ENCODE results near the gene KEL.

The KEL gene

DNA sequence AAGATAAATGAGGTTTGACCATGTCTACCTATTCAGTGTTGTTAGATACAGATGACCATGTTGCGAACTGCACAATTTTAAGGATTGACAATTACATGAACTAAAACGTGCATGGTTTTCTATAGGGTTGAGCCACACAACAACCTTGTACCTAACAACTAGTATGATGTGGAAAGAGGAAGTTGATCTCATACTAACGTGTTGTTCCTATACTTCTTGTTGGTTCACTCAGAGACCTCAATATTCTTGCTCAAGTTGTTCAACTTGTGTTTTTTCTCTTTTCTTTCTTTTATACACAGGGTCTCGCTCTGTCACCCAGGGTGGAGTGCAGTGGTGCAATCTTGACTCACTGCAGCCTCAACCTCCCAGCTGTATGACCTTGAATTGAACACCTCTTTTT, 6.1 kb upstream of the KEL start:
- DNase-seq (ENCODE audit: low read depth, low spot score): no peak
- Histone ChIP-seq H3K9me3 (ENCODE audit: low read depth, low read length) (no peaks in the 10 kb centered on the region), H3K9ac (ENCODE audit: insufficient read length) (no peak overlapping the region), H3K27ac (no peak overlapping the region), H3K36me3 (ENCODE audit: insufficient read depth, low read length) (no peaks in the 10 kb centered on the region), H3K4me3 (no peak overlapping the region)
- TF ChIP-seq FOXP2 (optimal IDR thresholded peaks at IDR 0.05; ENCODE audit: control extremely low read depth, extremely low read length, insufficient read depth) (no peak), EZH2 (IDR thresholded peaks at IDR 0.05) (no peak), POLR2AphosphoS5 (IDR thresholded peaks at IDR 0.05; ENCODE audit: borderline replicate concordance, low read depth, low read length) (no peak)

DNA sequence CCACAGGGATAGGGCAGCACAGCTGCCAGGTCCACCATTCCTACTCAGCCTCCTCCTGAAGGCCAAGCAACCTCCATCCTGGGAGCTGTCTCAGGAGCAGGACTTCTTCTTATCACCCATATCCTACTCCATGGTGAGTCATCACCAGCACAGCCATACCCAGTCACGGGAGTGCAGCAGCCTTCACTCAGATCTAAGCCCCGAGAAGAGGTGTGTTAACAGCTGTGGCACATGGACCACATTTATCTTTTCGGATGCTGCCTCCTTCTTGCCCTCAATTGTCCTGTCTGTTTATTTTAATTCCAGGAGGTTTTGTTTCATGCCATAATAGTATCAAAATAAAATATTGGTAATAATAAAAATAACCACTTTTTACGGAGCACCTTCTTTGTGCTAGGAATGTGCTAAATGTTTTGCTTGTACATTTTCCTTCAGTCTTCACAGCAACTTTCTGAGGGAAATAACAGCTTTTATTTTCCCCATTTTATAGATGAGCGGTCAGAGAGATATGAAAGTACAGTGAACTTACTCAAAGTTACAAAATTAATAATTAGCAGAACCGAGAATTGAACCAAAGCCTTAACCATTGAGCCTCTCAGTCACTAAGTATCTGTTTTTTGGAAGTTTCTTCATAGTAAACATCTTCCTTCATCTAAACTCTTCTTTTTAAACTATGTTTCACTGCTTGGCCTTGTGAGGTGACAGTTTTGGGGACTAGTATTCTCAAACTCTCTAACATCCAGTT, 2.5 kb upstream of the KEL start:
- Histone ChIP-seq H3K9ac (ENCODE audit: insufficient read length) (no peak overlapping the region), H3K4me3 (no peak overlapping the region), H3K36me3 (ENCODE audit: insufficient read depth, low read length) (no peaks in the 10 kb centered on the region), H3K9me3 (ENCODE audit: low read depth, low read length) (no peaks in the 10 kb centered on the region), H3K27ac (no peak overlapping the region)
- no peak for DNase-seq (ENCODE audit: low read depth, low spot score)
- TF ChIP-seq POLR2AphosphoS5 (IDR thresholded peaks at IDR 0.05; ENCODE audit: borderline replicate concordance, low read depth, low read length) (no peak), EZH2 (IDR thresholded peaks at IDR 0.05) (no peak), FOXP2 (optimal IDR thresholded peaks at IDR 0.05; ENCODE audit: control extremely low read depth, extremely low read length, insufficient read depth) (no peak)

GRCh38 chr7:142963993-142964392, 1.8 kb upstream of the KEL start:
- no peak overlapping the region for H3K4me3 ChIP-seq
- no peak for DNase-seq (ENCODE audit: low read depth, low spot score)

GRCh38 chr7:142962991-142963390, 828 bp upstream of the KEL start:
- no peak overlapping the region for H3K4me3 ChIP-seq
- H3K9me3 ChIP-seq (ENCODE audit: low read depth, low read length): no peaks in the 10 kb centered on the region
- no peaks in the 10 kb centered on the region for H3K36me3 ChIP-seq (ENCODE audit: insufficient read depth, low read length)
- H3K27ac ChIP-seq: no peak overlapping the region
- H3K9ac ChIP-seq (ENCODE audit: insufficient read length): no peak overlapping the region
- TF ChIP-seq EZH2 (IDR thresholded peaks at IDR 0.05) (no peak), POLR2AphosphoS5 (IDR thresholded peaks at IDR 0.05; ENCODE audit: borderline replicate concordance, low read depth, low read length) (no peak), FOXP2 (optimal IDR thresholded peaks at IDR 0.05; ENCODE audit: control extremely low read depth, extremely low read length, insufficient read depth) (no peak)
- no peak for DNase-seq (ENCODE audit: low read depth, low spot score)

More at GRCh38 chr7:142963993-142964392, 1.8 kb upstream of the KEL start:
- H3K9ac ChIP-seq (ENCODE audit: insufficient read length): no peak overlapping the region
- no peak overlapping the region for H3K27ac ChIP-seq
- no peaks in the 10 kb centered on the region for H3K9me3 ChIP-seq (ENCODE audit: low read depth, low read length)
- no peaks in the 10 kb centered on the region for H3K36me3 ChIP-seq (ENCODE audit: insufficient read depth, low read length)
- no peak for TF ChIP-seq FOXP2 (optimal IDR thresholded peaks at IDR 0.05; ENCODE audit: control extremely low read depth, extremely low read length, insufficient read depth)
- no peak for TF ChIP-seq EZH2 (IDR thresholded peaks at IDR 0.05)
- no peak for TF ChIP-seq POLR2AphosphoS5 (IDR thresholded peaks at IDR 0.05; ENCODE audit: borderline replicate concordance, low read depth, low read length)

GRCh38 chr7:142961595-142961972, 579 bp downstream of the KEL start:
- H3K4me3 ChIP-seq: no peak overlapping the region
- DNase-seq (ENCODE audit: low read depth, low spot score): no peak
- TF ChIP-seq FOXP2 (optimal IDR thresholded peaks at IDR 0.05; ENCODE audit: control extremely low read depth, extremely low read length, insufficient read depth) (no peak), EZH2 (IDR thresholded peaks at IDR 0.05) (no peak), POLR2AphosphoS5 (IDR thresholded peaks at IDR 0.05; ENCODE audit: borderline replicate concordance, low read depth, low read length) (no peak)
- no peak overlapping the region for H3K27ac ChIP-seq
- H3K9ac ChIP-seq (ENCODE audit: insufficient read length): no peak overlapping the region
- no peaks in the 10 kb centered on the region for H3K36me3 ChIP-seq (ENCODE audit: insufficient read depth, low read length)
- H3K9me3 ChIP-seq (ENCODE audit: low read depth, low read length): no peaks in the 10 kb centered on the region

- no peak overlapping the region for H3K4me3 ChIP-seq
- H3K36me3 ChIP-seq (ENCODE audit: insufficient read depth, low read length): no peaks in the 10 kb centered on the region
- no peak overlapping the region for H3K9ac ChIP-seq (ENCODE audit: insufficient read length)
- H3K9me3 ChIP-seq (ENCODE audit: low read depth, low read length): no peaks in the 10 kb centered on the region
- DNase-seq (ENCODE audit: low read depth, low spot score): no peak
- TF ChIP-seq POLR2AphosphoS5 (IDR thresholded peaks at IDR 0.05; ENCODE audit: borderline replicate concordance, low read depth, low read length): no peak
- no peak for TF ChIP-seq FOXP2 (optimal IDR thresholded peaks at IDR 0.05; ENCODE audit: control extremely low read depth, extremely low read length, insufficient read depth)
- no peak for TF ChIP-seq EZH2 (IDR thresholded peaks at IDR 0.05)
- H3K27ac ChIP-seq: no peak overlapping the region
Observed at GRCh38 chr7:142960955-142961512, 1.1 kb downstream of the KEL start.

DNA sequence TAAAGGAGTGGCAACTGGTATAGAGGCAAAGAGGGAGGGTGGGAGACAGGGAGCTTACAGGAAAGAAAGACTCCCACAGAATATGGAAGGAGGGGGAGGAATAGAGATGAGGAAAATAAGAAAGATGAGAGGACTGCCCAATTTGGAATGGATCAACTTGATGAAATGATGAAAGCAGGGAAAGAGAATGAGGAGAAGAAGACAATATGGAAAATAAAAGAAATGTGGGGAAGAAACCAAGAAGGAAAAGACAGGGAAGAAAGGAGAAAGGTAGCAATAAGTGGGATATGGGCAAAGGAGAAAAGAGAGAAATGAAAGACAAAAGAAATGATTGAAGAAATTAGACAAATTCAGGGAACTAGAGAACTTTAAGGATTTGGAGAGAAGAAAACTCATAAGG, 3.0 kb downstream of the KEL start:
- H3K27ac ChIP-seq: no peak overlapping the region
- no peaks in the 10 kb centered on the region for H3K9me3 ChIP-seq (ENCODE audit: low read depth, low read length)
- H3K9ac ChIP-seq (ENCODE audit: insufficient read length): no peak overlapping the region
- TF ChIP-seq POLR2AphosphoS5 (IDR thresholded peaks at IDR 0.05; ENCODE audit: borderline replicate concordance, low read depth, low read length) (no peak), EZH2 (IDR thresholded peaks at IDR 0.05) (no peak), FOXP2 (optimal IDR thresholded peaks at IDR 0.05; ENCODE audit: control extremely low read depth, extremely low read length, insufficient read depth) (no peak)
- no peak for DNase-seq (ENCODE audit: low read depth, low spot score)
- H3K4me3 ChIP-seq: no peak overlapping the region
- H3K36me3 ChIP-seq (ENCODE audit: insufficient read depth, low read length): no peaks in the 10 kb centered on the region

DNA sequence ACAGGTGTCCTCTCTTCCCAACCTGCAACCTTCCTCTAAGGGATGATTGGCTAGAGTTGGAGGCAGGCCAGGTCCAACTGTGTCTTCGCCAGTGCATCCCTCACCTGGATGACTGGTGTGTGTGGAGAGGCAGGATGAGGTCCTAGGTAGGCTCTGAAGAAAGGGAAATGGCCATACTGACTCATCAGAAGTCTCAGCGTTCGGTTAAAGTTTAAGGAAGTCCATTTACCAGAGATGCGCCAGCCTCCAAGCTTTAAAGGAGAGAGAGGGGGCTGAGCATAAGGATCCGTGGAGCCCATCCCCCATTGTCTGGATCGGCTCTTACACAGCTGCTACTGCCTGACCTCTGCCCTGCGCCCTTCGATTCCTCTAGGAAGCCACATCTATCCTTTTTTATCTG, 4.4 kb downstream of the KEL start:
- TF ChIP-seq POLR2AphosphoS5 (IDR thresholded peaks at IDR 0.05; ENCODE audit: borderline replicate concordance, low read depth, low read length): no peak
- no peak for TF ChIP-seq EZH2 (IDR thresholded peaks at IDR 0.05)
- no peak for TF ChIP-seq FOXP2 (optimal IDR thresholded peaks at IDR 0.05; ENCODE audit: control extremely low read depth, extremely low read length, insufficient read depth)
- DNase-seq (ENCODE audit: low read depth, low spot score): no peak
- no peak overlapping the region for H3K27ac ChIP-seq
- H3K9me3 ChIP-seq (ENCODE audit: low read depth, low read length): no peaks in the 10 kb centered on the region
- H3K9ac ChIP-seq (ENCODE audit: insufficient read length): no peak overlapping the region
- H3K4me3 ChIP-seq: no peak overlapping the region
- no peaks in the 10 kb centered on the region for H3K36me3 ChIP-seq (ENCODE audit: insufficient read depth, low read length)

Data from SK-N-MC (cell line).